Small intestine (tissue), 16 donors: Measurements from ENCODE around the gene ZNF558. TPM values are rescaled to one million over a fixed set of nuclear protein-coding genes. Genes with fewer than 3 reads are reported as not detected.

Source experiments
- DNase-seq, 2 donors: peaks; one replicate each; pipeline versions ENCODE4 v3.0.0 to v3.0.0-alpha.2; 2013
- FAIRE-seq: peaks from 2 replicates; lab custom pipeline; 2012; peaks lifted over from hg19 to GRCh38; lab: Jason Lieb, UNC
- H3K27ac ChIP-seq, 3 donors: one replicate each; pipeline ENCODE4 v1.5.1; 2013; ENCODE audit warnings: low read length in 2 of 3, mild to moderate bottlenecking in 2 of 3, control low read depth in 1 of 3, inconsistent platforms in 1 of 3, low read depth in 1 of 3, moderate library complexity in 1 of 3
- H3K27me3 ChIP-seq, 3 donors: one replicate each; pipeline ENCODE4 v1.6.1; 2013; ENCODE audit warnings: low read length in 3 of 3, inconsistent platforms in 1 of 3; ENCODE audit not compliant: control insufficient read depth in 3 of 3, insufficient read depth in 3 of 3
- H3K36me3 ChIP-seq, 3 donors: one replicate each; pipeline ENCODE4 v1.6.1; 2013; ENCODE audit warnings: low read length in 3 of 3, inconsistent platforms in 1 of 3, low read depth in 1 of 3, mild to moderate bottlenecking in 1 of 3, moderate library complexity in 1 of 3; ENCODE audit not compliant: control insufficient read depth in 3 of 3, insufficient read depth in 2 of 3
- H3K4me1 ChIP-seq, 3 donors: one replicate each; pipeline ENCODE4 v1.6.1; 2013; ENCODE audit warnings: low read length in 2 of 3, inconsistent platforms in 1 of 3, low read depth in 1 of 3, mild to moderate bottlenecking in 1 of 3, moderate library complexity in 1 of 3; ENCODE audit not compliant: control insufficient read depth in 3 of 3, insufficient read depth in 2 of 3
- H3K4me3 ChIP-seq, 3 donors: one replicate each; pipeline ENCODE4 v1.5.1; 2013; ENCODE audit warnings: low read length in 3 of 3, control low read depth in 1 of 3, inconsistent platforms in 1 of 3, low read depth in 1 of 3, mild to moderate bottlenecking in 1 of 3, moderate library complexity in 1 of 3
- H3K9me3 ChIP-seq, 2 donors: one replicate each; pipeline ENCODE4 v1.6.1; 2013; ENCODE audit warnings: low read depth in 1 of 2, low read length in 1 of 2; ENCODE audit not compliant: control insufficient read depth in 2 of 2, insufficient read depth in 1 of 2
- WGBS, 3 donors: extraction: QIAGEN DNeasy Blood & Tissue Kit; methylation state at CpG; one replicate each; pipeline ENCODE4 v1.1.7; 2013; 5-methylcytosine and 5-hydroxymethylcytosine counted together
- long read RNA-seq, 10 donors: transcript quantifications; one replicate each; lab custom pipeline, GENCODE V29; 2026
- polyA plus RNA-seq, 4 donors: library from polyadenylated mRNA; stranded (reverse) in 3 of 4; unstranded in 1 of 4; fragments of 200-250 nt in 3 of 4; fragments of 120-200 nt in 1 of 4; gene quantifications; one replicate each; pipeline versions ENCODE4 v1.2.1 to v1.2.3, GENCODE V29; 2013
- donor health status: healthy with polysubstance abuse.
- donor health status: control.
- donor health status: control.
- donor health status: Bipolar disorder and iron deficiency.
- donor health status: healthy.

ZNF558 gene
- polyA plus RNA-seq, result 10 to 100 TPM in 2 of 4 donors, 1 to 10 TPM in 2; 6.8 to 29.4 (median 9.2) TPM
- long read RNA-seq, donor 1, result 0 reads
- long read RNA-seq, donor 2, result 0 reads
- long read RNA-seq, donor 3, result 0 reads
- long read RNA-seq, donor 4, result 0 reads
- long read RNA-seq, donor 5, result 0 reads
- long read RNA-seq, donor 6, result 0 reads
- long read RNA-seq, donor 7, result 0 reads
- long read RNA-seq, donor 8, result 0 reads
- long read RNA-seq, donor 9, partial matches to known transcripts, result 0 of 2 reads
- long read RNA-seq, donor 9, other reads (novel, unspliced or antisense), result 0 of 2 reads
- long read RNA-seq, donor 10, partial matches to known transcripts, result 0 of 1 reads
- long read RNA-seq, donor 10, other reads (novel, unspliced or antisense), result 0 of 1 reads

DNA sequence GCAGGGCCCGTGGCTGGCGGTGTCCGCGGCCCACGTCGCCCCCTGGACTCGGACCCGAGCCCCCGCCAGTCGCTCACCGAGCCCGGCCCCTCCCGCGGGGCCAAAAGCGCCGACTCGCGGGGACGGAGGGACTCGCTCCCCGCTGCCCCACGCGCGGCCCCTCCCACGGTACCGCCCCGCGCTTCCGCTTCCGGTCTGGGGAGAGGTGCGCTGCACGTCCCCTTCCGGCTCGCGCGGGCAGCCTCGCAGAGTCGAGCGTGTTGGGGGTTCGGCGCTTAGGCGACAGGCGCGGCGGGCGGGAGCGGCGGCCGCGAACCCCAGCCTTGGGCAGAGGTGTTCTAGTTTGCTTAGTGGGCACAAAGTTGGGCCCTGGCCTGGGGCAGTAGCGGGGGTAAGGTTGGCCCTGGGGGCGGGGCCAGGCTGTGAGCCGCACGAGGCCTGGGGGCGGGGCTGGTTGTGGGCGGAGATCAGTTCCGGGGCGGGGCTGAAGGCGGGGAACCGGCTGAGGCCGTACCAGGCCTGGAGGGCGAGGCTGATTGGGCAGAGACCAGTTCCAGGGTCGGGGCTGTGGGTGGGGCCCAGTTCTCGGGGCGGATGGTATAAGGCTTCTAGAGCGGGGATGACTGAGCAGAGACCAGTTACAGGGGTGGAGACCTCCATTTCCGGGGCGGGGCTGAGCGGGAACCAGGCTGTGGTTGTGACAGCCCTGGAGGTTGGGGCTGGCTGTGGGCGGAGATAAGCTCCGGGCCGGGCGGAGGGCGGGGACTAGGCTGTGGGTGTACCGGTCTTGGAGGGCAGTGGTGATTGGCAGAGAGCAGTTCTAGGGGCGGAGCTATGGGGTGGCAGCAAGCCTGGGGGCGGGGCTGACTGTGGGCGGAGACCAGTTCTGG lies at the start of gene ZNF558, which contains the start of gene MBD3L1:
ZNF558 (minus strand) TSS at position 173 of the 890 bp plus-strand sequence. CDS start 9,645 bp downstream, outside the sequence.
MBD3L1 (plus strand) TSS at position 246 of the 890 bp plus-strand sequence. CDS start 10,302 bp downstream, outside the sequence.
- Histone ChIP-seq H3K4me1 (peaks cover 0 to 3% (median 0%) of the 10 kb centered on the region in 3 donors), H3K27me3 (no peaks in the 10 kb centered on the region), H3K9me3 (no peaks in the 10 kb centered on the region), H3K27ac (peak within 1 kb of the TSS; percentile 86 to 97 (median 94)), H3K4me3 (peak within 1 kb of the TSS; percentile 69 to 93 (median 86)), H3K36me3 (peaks cover 0 to 8% (median 0%) of the 10 kb centered on the region in 3 donors)
- DNase-seq (peak; percentile 98), FAIRE-seq (no peak)
- 1% methylated on average over 67 to 78 of the region's 78 CpGs for WGBS, 3 donors

DNA sequence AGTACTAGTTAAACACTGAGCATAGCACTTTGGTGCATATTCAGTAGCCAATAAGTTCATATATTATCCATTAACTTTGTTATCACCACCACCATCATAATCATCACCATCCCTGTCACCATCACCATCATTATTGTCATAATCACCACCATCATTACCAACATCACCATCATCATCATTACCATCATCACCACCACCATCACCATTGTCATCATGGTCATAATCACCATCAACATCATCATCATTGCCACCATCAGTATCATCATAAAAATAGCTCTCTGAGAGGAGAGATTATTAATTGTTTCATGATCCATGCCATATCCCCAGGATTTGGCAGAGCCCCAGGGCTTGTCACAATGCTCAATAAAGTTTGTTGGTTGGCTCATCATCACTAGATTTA lies 49.4 kb upstream of the ZNF558 start:
- no peaks in the 10 kb centered on the region for H3K27me3 ChIP-seq
- H3K4me1 ChIP-seq, result no peaks in the 10 kb centered on the region
- DNase-seq (no peak), FAIRE-seq (no peak)
- no peak overlapping the region for H3K4me3 ChIP-seq
- no peak overlapping the region for H3K27ac ChIP-seq
- peaks cover 0 to under 1% of the 10 kb centered on the region in 2 donors for H3K9me3 ChIP-seq
- no peaks in the 10 kb centered on the region for H3K36me3 ChIP-seq

DNA sequence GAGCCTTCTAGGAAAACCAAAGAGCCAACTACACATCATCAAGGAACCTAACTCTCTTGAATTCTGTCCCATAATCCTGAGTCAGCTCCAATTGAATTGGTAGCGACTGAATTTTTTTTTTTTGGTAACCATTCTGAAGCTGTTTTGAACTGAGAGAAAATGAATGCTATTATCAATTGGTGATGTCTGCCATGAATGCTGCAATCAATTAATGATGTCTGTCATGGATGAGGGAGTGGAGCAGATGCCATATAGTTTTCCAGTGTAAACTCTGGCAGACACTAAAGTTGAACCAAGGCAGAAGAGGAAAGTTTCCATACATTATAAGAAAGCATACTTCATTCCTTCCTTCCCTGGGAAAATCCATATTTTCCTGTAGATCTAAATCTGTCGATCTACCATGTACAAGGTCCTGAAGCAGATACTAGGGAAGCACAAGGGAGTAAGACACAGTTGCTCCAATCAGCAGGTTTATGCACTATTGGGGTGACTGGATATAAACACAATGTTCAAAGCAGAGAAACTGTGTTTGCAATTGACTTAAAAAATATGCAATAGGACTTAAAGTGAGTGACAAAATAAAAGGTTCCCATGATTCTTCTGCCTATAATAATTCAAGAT lies 48.9 kb upstream of the ZNF558 start:
- FAIRE-seq (no peak), DNase-seq (no peak)
- no peak overlapping the region for H3K27ac ChIP-seq
- no peaks in the 10 kb centered on the region for H3K4me1 ChIP-seq
- H3K4me3 ChIP-seq, result no peak overlapping the region
- 68 to 78% (median 76%) methylated on average over 2 of the region's 2 CpGs for WGBS, 3 donors
- no peaks in the 10 kb centered on the region for H3K27me3 ChIP-seq
- no peaks in the 10 kb centered on the region for H3K36me3 ChIP-seq
- no peaks in the 10 kb centered on the region for H3K9me3 ChIP-seq

DNA sequence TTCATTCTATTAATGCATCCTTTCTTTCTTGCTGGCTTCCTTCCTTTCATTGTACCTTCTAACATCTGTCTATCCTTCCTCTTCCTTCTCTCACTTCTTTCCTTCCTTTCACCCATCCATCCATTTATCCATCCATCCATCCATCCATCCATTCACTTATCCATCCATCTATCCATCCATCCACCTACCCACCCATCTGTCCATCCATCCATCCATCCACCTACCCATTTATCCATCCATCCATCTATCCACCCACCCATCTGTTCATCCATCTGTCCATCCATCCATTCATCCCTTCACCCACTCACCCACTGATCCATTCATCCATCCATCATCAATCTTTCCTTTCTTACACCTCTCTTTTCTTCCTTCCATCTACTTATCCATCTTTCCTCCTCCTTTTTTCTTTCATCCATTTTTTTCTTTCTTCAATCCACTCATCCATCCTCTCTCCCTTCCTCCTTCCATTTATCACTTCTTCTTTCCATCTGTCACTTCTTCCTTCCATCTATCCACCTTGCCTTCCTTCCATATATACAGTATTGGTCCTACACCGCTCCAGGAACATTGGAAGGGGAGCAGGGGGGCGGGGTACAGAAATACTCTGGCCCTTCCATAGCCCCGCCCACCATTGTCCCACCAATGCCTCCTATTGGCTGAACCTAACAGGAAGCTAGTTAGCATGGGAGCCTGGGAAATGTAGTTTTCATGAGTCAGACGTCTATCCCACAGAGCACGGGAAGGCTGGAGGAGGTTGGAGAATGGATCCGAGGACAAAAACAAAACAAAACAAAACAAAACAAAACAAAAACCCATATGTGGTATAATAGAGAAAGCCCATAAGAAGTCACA lies 46.0 kb upstream of the ZNF558 start:
- Histone ChIP-seq H3K27me3 (no peaks in the 10 kb centered on the region), H3K36me3 (no peaks in the 10 kb centered on the region), H3K9me3 (no peaks in the 10 kb centered on the region), H3K27ac (no peak overlapping the region), H3K4me1 (no peaks in the 10 kb centered on the region), H3K4me3 (no peak overlapping the region)
- no peak for DNase-seq
- WGBS, 3 donors, result 27 to 36% (median 32%) methylated on average over 6 of the region's 6 CpGs
- FAIRE-seq, result no peak

DNA sequence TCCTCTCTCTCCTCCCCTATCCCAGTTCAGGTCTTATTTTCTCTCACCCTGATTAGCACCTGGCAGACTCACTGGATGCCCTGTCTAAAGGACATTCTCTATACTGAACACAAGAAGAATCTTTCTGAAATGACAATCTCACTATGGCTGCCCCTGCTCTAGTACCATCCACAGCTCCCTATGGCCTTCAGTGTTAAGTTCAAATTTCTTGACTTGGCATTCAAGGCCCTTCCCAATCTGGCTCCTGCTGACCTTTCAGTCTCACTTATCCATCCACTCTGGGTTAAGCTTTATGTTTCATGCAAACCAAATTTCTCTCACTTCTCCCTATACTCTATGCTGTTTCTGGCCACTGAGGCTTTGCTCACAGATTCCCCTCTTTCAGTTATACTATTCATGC lies 34.2 kb upstream of the ZNF558 start:
- FAIRE-seq (no peak), DNase-seq (no peak)
- Histone ChIP-seq H3K4me3 (no peak overlapping the region), H3K9me3 (no peaks in the 10 kb centered on the region), H3K4me1 (no peaks in the 10 kb centered on the region), H3K36me3 (no peaks in the 10 kb centered on the region), H3K27ac (no peak overlapping the region), H3K27me3 (no peaks in the 10 kb centered on the region)

DNA sequence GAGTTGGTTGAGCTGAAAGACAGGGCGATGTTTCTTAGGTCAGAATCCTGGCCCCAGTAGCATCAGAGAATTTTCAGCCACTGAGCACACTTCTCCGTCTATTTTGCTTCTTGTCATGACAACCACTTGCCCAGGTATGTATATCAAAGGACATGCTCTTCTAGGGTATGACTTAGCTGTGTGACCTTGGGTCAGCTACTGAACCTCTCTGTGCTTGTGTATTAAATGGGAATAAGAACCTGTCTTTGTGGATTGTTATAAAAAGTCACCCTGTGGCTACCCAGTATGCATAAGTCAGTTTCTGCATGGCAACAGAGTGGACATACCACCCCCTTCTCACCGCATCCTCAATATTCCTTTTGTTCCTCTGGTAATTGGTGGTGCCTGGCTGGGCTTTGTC lies 26.2 kb upstream of the ZNF558 start:
- FAIRE-seq, result no peak
- H3K4me1 ChIP-seq, result no peaks in the 10 kb centered on the region
- H3K9me3 ChIP-seq, result no peaks in the 10 kb centered on the region
- DNase-seq, result no peak
- H3K36me3 ChIP-seq, result no peaks in the 10 kb centered on the region
- no peak overlapping the region for H3K27ac ChIP-seq
- H3K27me3 ChIP-seq, result peaks cover 0 to 1% (median 0%) of the 10 kb centered on the region in 3 donors
- no peak overlapping the region for H3K4me3 ChIP-seq
- 77 to 89% (median 82%) methylated on average over 3 of the region's 3 CpGs for WGBS, 3 donors

DNA sequence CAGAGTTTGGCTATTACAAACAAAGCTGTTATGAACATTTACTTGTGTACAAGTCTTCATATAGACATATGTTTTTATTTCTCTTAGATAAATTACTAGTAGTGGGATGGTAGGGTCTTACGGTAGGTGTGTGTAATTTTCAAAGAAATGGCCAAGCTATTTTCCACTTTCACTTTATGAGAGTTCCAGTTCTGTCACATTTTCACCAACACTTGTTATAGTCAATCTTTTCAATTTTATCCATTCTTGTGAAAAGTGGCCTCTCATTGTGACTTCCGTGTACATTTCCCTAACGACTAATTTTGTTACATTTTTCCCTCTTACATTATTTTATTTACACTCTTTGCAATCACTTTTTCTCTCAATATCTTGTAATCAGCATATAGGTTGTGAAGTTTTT lies 18.4 kb upstream of the ZNF558 start:
- H3K4me3 ChIP-seq, result no peak overlapping the region
- H3K36me3 ChIP-seq, result no peaks in the 10 kb centered on the region
- no peaks in the 10 kb centered on the region for H3K27me3 ChIP-seq
- H3K9me3 ChIP-seq, result peaks cover 0 to 2% of the 10 kb centered on the region in 2 donors
- DNase-seq, result no peak
- WGBS, 3 donors, result 92 to 95% (median 93%) methylated on average over 3 of the region's 3 CpGs
- no peak overlapping the region for H3K27ac ChIP-seq
- no peak for FAIRE-seq
- H3K4me1 ChIP-seq, result no peaks in the 10 kb centered on the region
